B cell (primary cell): ENCODE measurements around the gene COQ9.

ENCODE experiments used
- EZH2 ChIP-seq: IDR thresholded peaks from 2 replicates; pipeline ENCODE4 v1.6.1; 2012; ENCODE audit warnings: borderline replicate concordance, low read depth, mild to moderate bottlenecking, moderate library complexity, low read length; ENCODE audit not compliant: insufficient read depth, poor library complexity, severe bottlenecking
- TF ChIP-seq, protein P1 (sequence below): fragments of 200-600 bp; IDR thresholded peaks from one replicate; pipeline ENCODE4 v1.8.0; 2022; ENCODE audit warnings: antibody characterized with exemption, mild to moderate bottlenecking

DNA sequence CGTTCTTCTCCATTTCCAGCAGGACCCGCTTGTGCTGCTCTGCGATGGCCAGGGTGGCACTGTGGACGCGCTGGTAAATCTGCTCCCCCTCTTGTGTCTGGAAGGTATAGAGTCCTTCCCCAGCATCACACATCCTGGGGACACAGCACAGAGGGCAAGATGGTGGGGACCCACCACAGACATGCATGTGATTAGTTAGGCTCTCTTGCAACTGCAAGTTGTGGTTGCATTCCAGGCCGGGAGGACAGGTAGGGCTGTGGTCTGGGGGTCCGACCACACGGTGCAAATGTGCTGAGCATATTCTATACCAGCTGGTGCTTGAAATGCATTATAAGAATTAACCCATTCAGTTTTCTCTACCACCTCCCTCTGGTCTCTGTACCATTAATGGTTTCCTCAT lies 26.6 kb downstream of the COQ9 start:
- TF ChIP-seq, protein P1, sequence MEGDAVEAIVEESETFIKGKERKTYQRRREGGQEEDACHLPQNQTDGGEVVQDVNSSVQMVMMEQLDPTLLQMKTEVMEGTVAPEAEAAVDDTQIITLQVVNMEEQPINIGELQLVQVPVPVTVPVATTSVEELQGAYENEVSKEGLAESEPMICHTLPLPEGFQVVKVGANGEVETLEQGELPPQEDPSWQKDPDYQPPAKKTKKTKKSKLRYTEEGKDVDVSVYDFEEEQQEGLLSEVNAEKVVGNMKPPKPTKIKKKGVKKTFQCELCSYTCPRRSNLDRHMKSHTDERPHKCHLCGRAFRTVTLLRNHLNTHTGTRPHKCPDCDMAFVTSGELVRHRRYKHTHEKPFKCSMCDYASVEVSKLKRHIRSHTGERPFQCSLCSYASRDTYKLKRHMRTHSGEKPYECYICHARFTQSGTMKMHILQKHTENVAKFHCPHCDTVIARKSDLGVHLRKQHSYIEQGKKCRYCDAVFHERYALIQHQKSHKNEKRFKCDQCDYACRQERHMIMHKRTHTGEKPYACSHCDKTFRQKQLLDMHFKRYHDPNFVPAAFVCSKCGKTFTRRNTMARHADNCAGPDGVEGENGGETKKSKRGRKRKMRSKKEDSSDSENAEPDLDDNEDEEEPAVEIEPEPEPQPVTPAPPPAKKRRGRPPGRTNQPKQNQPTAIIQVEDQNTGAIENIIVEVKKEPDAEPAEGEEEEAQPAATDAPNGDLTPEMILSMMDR, result no peak
- TF ChIP-seq EZH2, result no peak
